Calu3 (cell line): ENCODE measurements around the gene NCKAP5. TPM values are rescaled to one million over a fixed set of nuclear protein-coding genes. Genes with fewer than 3 reads are reported as not detected.

Source experiments
- BruUV-seq: library from RNA; stranded (reverse); fragments of 400-500 nt; replicated peaks from 2 replicates; lab custom pipeline; 2021; lab: Mats Ljungman, UMichigan
- CTCF ChIA-PET: fragments of 300-600 bp; sonication (Branson Sonifier 250); formaldehyde crosslinking; loops from one replicate; lab custom pipeline; 2022; ENCODE audit warnings: antibody characterized with exemption; lab: Charles Lee
- DNase-seq: peaks from one replicate; pipeline ENCODE4 v3.0.0; 2022
- H3K27ac Mint-ChIP-seq: one replicate; pipeline ENCODE4 v1.8.0; 2022; ENCODE audit warnings: mixed read lengths; ENCODE audit not compliant: unreplicated experiment
- H3K27me3 Mint-ChIP-seq: one replicate; pipeline ENCODE4 v1.8.0; 2022; ENCODE audit warnings: mixed read lengths; ENCODE audit not compliant: unreplicated experiment
- H3K36me3 Mint-ChIP-seq: one replicate; pipeline ENCODE4 v1.8.0; 2022; ENCODE audit warnings: mild to moderate bottlenecking, moderate library complexity, mixed read lengths; ENCODE audit not compliant: insufficient read depth, unreplicated experiment
- H3K4me1 Mint-ChIP-seq: one replicate; pipeline ENCODE4 v1.8.0; 2022; ENCODE audit warnings: mild to moderate bottlenecking, low read depth, mixed read lengths; ENCODE audit not compliant: unreplicated experiment
- H3K4me3 Mint-ChIP-seq: one replicate; pipeline ENCODE4 v1.8.0; 2022; ENCODE audit warnings: mild to moderate bottlenecking, low read depth, moderate library complexity, mixed read lengths; ENCODE audit not compliant: unreplicated experiment
- H3K9me3 Mint-ChIP-seq: one replicate; pipeline ENCODE4 v1.8.0; 2022; ENCODE audit warnings: low read depth, mixed read lengths; ENCODE audit not compliant: unreplicated experiment
- CTCF ChIP-seq: fragments of 200-600 bp; IDR thresholded peaks from one replicate; pipeline ENCODE4 v1.8.0; 2022; ENCODE audit warnings: antibody characterized with exemption; ENCODE audit not compliant: unreplicated experiment
- intact Hi-C: fragments of 100-400 bp; cut with micrococcal nuclease; formaldehyde crosslinking; loops from one replicate; pipeline ENCODE4 v1.10.0; 2022; ENCODE audit not compliant: unreplicated experiment
- total RNA-seq: library from RNA; stranded (reverse); gene quantifications from 2 replicates; pipeline ENCODE4 v1.2.3, GENCODE V29; 2022

Gene NCKAP5
- total RNA-seq, 1 experiment from 2014 or later = 2.2 TPM

- CTCF ChIA-PET = interaction anchor here (0.7 to 1.2 kb wide), 2 partner anchors 35 to 99 kb away, joined by 3 read pairs; no protein-coding TSS in a partner anchor
- peaks cover 3% of the 10 kb centered on the region for H3K9me3 Mint-ChIP-seq
- BruUV-seq = no TSS peak
- H3K4me1 Mint-ChIP-seq = peaks cover 21% of the 10 kb centered on the region
- peaks cover 11% of the 10 kb centered on the region for H3K27me3 Mint-ChIP-seq
- intact Hi-C loops = no loop called here
- H3K27ac Mint-ChIP-seq = no peak overlapping the region
- DNase-seq = no peak
- H3K4me3 Mint-ChIP-seq = no peak overlapping the region
- TF ChIP-seq CTCF = no peak
- no peaks in the 10 kb centered on the region for H3K36me3 Mint-ChIP-seq
These were observed 38.4 kb upstream of the NCKAP5 start for GRCh38 chr2:133606616-133607015.

- Mint-ChIP-seq H3K4me3 (no peak overlapping the region), H3K27me3 (peaks cover 13% of the 10 kb centered on the region), H3K36me3 (no peaks in the 10 kb centered on the region), H3K27ac (no peak overlapping the region), H3K9me3 (peaks cover 3% of the 10 kb centered on the region), H3K4me1 (peaks cover 21% of the 10 kb centered on the region)
- CTCF ChIA-PET = no interaction called here
- no peak for DNase-seq
- BruUV-seq = no TSS peak
- TF ChIP-seq CTCF = no peak
- intact Hi-C loops = no loop called here
These were observed 37.5 kb upstream of the NCKAP5 start for GRCh38 chr2:133605766-133606137.

GRCh38 chr2:133605011-133605765 lies 36.9 kb upstream of the NCKAP5 start:
- DNase-seq = no peak
- BruUV-seq = no TSS peak
- Mint-ChIP-seq H3K27ac (no peak overlapping the region), H3K27me3 (peaks cover 13% of the 10 kb centered on the region), H3K4me1 (peaks cover 21% of the 10 kb centered on the region), H3K4me3 (no peak overlapping the region), H3K9me3 (peaks cover 3% of the 10 kb centered on the region), H3K36me3 (no peaks in the 10 kb centered on the region)
- CTCF ChIA-PET = no interaction called here
- intact Hi-C loops = no loop called here
- TF ChIP-seq CTCF = no peak

GRCh38 chr2:133603109-133603508 lies 34.8 kb upstream of the NCKAP5 start:
- H3K36me3 Mint-ChIP-seq = no peaks in the 10 kb centered on the region
- BruUV-seq = no TSS peak
- intact Hi-C loops = no loop called here
- CTCF ChIA-PET = interaction anchor here (0.7 kb wide), 1 partner anchor 338 kb away, joined by 3 read pairs; no protein-coding TSS in a partner anchor
- H3K9me3 Mint-ChIP-seq = no peaks in the 10 kb centered on the region
- no peak for TF ChIP-seq CTCF
- H3K4me1 Mint-ChIP-seq = peaks cover 11% of the 10 kb centered on the region
- H3K27me3 Mint-ChIP-seq = peaks cover 13% of the 10 kb centered on the region
- no peak overlapping the region for H3K27ac Mint-ChIP-seq
- DNase-seq = no peak
- no peak overlapping the region for H3K4me3 Mint-ChIP-seq
